ENCODE results near the gene CLDND2. TPM values are rescaled to one million over a fixed set of nuclear protein-coding genes. Genes with fewer than 3 reads are reported as not detected.

Gene CLDND2
- total and polyA plus RNA-seq, 2 of the 4 experiments (the other 2 are of a cell fraction) = not detected

DNA sequence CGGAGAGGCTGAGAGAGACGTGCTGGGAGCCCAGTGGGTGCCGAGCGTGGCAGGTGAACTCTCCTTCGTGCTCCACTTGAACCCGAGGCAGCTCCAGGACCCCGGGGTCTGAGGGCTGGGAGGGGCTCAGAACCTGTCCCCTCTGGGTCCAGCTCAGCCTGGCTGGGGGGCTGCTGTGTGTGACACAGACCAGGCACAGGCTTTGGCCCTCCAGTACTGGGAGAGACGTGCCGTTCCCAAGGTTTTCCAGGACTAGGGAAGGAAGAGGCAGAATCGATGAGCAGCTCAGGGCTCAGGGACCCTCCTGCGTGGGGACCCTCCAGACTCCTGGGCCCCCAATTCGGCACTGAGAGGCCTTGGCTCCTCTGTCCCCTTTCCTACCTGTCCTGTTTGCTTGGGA lies 46.4 kb upstream of the CLDND2 start:
- dilution Hi-C loops (cut with HindIII; ENCODE audit: low sequenced_read_pairs, unreplicated experiment) = no loop called here
- Histone ChIP-seq H2AK9ac (replicated peaks; ENCODE audit: low read depth, low read length, poor library complexity) (no peak overlapping the region), H3K79me1 (ENCODE audit: low read depth in 1 of 2, low read length in 2 of 2) (no peaks in the 10 kb centered on the region), H3K9me1 (ENCODE audit: insufficient read depth, low read length) (no peaks in the 10 kb centered on the region), H3K23ac (ENCODE audit: low read depth, low read length) (no peak overlapping the region), H2AK5ac (ENCODE audit: low read depth, low read length) (no peak overlapping the region), H3K4me1 (ENCODE audit: control insufficient read depth, insufficient read depth, low read length) (no peaks in the 10 kb centered on the region), H4K8ac (ENCODE audit: low read depth in 2 of 2, low read length in 2 of 2) (no peak overlapping the region), H2BK120ac (ENCODE audit: low read depth, low read length) (no peak overlapping the region), H3K9me3 (ENCODE audit: control insufficient read depth, insufficient read depth, low read length) (no peaks in the 10 kb centered on the region), H4K91ac (ENCODE audit: insufficient read depth, low read depth, low read length) (no peak overlapping the region), H4K5ac (ENCODE audit: low read depth, low read length) (no peak overlapping the region), H3K36me3 (ENCODE audit: control insufficient read depth, insufficient read depth, low read length) (no peaks in the 10 kb centered on the region), H3K4me3 (ENCODE audit: insufficient read depth, low read depth, low read length) (no peak overlapping the region), H3K56ac (ENCODE audit: extremely low read depth, insufficient read depth, low read length) (no peak overlapping the region), H2BK15ac (ENCODE audit: low read depth, low read length) (no peak overlapping the region), H2BK20ac (ENCODE audit: low read depth, low read length) (no peak overlapping the region), H3K18ac (ENCODE audit: low read depth, low read length) (no peak overlapping the region), H3K27ac (ENCODE audit: insufficient read depth, low read length) (no peak overlapping the region), H2AFZ (replicated peaks; ENCODE audit: low read length, poor library complexity) (no peak overlapping the region), H3K27me3 (ENCODE audit: control insufficient read depth, insufficient read depth, low read length) (no peaks in the 10 kb centered on the region), H4K20me1 (ENCODE audit: insufficient read depth, low read length) (no peaks in the 10 kb centered on the region), H3K4me2 (ENCODE audit: low read depth, low read length) (no peak overlapping the region), H3K4ac (ENCODE audit: low read depth, low read length) (no peak overlapping the region), H2BK5ac (ENCODE audit: low read depth, low read length, poor library complexity, severe bottlenecking) (no peak overlapping the region), H3K14ac (replicated peaks; ENCODE audit: low read depth, low read length) (no peak overlapping the region), H3K9ac (ENCODE audit: low read depth, low read length) (no peak overlapping the region)
- no peak for DNase-seq
- in situ Hi-C loops (cut with MboI; ENCODE audit: low sequenced_read_pairs) = no loop called here
- no peak for ATAC-seq (ENCODE audit: low read depth)
- 35% methylated on average over 2 of the region's 12 CpGs; no CpG with 5 or more reads in 1 of the 2 experiments for whole genome bisulfite sequencing, 2 experiments (ENCODE audit: extremely low coverage in 2 of 2, insufficient read length in 1 of 2)
- TF ChIP-seq, protein P1, sequence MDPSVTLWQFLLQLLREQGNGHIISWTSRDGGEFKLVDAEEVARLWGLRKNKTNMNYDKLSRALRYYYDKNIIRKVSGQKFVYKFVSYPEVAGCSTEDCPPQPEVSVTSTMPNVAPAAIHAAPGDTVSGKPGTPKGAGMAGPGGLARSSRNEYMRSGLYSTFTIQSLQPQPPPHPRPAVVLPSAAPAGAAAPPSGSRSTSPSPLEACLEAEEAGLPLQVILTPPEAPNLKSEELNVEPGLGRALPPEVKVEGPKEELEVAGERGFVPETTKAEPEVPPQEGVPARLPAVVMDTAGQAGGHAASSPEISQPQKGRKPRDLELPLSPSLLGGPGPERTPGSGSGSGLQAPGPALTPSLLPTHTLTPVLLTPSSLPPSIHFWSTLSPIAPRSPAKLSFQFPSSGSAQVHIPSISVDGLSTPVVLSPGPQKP (IDR thresholded peaks at IDR 0.05; ENCODE audit: borderline replicate concordance, low read depth, low read length) = no peak
- TF ChIP-seq RFX5 (IDR thresholded peaks at IDR 0.05; ENCODE audit: low read depth, low read length) = no peak
- TF ChIP-seq POLR2A (IDR thresholded peaks at IDR 0.05; ENCODE audit: low read depth, low read length) = no peak
- no peak for TF ChIP-seq NFE2L2 (IDR thresholded peaks at IDR 0.05; ENCODE audit: low read depth, low read length)
- TF ChIP-seq, protein P2, sequence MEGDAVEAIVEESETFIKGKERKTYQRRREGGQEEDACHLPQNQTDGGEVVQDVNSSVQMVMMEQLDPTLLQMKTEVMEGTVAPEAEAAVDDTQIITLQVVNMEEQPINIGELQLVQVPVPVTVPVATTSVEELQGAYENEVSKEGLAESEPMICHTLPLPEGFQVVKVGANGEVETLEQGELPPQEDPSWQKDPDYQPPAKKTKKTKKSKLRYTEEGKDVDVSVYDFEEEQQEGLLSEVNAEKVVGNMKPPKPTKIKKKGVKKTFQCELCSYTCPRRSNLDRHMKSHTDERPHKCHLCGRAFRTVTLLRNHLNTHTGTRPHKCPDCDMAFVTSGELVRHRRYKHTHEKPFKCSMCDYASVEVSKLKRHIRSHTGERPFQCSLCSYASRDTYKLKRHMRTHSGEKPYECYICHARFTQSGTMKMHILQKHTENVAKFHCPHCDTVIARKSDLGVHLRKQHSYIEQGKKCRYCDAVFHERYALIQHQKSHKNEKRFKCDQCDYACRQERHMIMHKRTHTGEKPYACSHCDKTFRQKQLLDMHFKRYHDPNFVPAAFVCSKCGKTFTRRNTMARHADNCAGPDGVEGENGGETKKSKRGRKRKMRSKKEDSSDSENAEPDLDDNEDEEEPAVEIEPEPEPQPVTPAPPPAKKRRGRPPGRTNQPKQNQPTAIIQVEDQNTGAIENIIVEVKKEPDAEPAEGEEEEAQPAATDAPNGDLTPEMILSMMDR (conservative IDR thresholded peaks at IDR 0.05; ENCODE audit: low read depth, low read length) = no peak
- TF ChIP-seq RAD21 (IDR thresholded peaks at IDR 0.05; ENCODE audit: low read length) = no peak
- no peak for TF ChIP-seq MAZ (IDR thresholded peaks at IDR 0.05; ENCODE audit: borderline replicate concordance, low read depth, low read length)
- TF ChIP-seq FOS (IDR thresholded peaks at IDR 0.05; ENCODE audit: low read depth, low read length) = no peak
- TF ChIP-seq, protein P3, sequence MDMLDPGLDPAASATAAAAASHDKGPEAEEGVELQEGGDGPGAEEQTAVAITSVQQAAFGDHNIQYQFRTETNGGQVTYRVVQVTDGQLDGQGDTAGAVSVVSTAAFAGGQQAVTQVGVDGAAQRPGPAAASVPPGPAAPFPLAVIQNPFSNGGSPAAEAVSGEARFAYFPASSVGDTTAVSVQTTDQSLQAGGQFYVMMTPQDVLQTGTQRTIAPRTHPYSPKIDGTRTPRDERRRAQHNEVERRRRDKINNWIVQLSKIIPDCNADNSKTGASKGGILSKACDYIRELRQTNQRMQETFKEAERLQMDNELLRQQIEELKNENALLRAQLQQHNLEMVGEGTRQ (IDR thresholded peaks at IDR 0.05; ENCODE audit: low read depth, low read length) = no peak
- TF ChIP-seq SMC3 (IDR thresholded peaks at IDR 0.05; ENCODE audit: low read depth, low read length) = no peak
- TF ChIP-seq MAFK (IDR thresholded peaks at IDR 0.05; ENCODE audit: low read depth, low read length) = no peak
- TF ChIP-seq BHLHE40 (IDR thresholded peaks at IDR 0.05; ENCODE audit: low read depth, low read length) = no peak
- TF ChIP-seq CEBPB (IDR thresholded peaks at IDR 0.05; ENCODE audit: low read depth, low read length) = no peak
- TF ChIP-seq MXI1 (IDR thresholded peaks at IDR 0.05; ENCODE audit: borderline replicate concordance, low read depth, low read length) = no peak
- CTCF ChIA-PET = no interaction called here
- POLR2A ChIA-PET (ENCODE audit: unreplicated experiment) = no interaction called here
- intact Hi-C loops (cut with micrococcal nuclease) = no loop called here
- BruUV-seq (replicated peaks) = no TSS peak
